MCF 10A (cell line): ENCODE data around the gene PRSS21. TPM values are rescaled to one million over a fixed set of nuclear protein-coding genes. Genes with fewer than 3 reads are reported as not detected.

Experiments
- BruUV-seq: library from RNA; stranded (reverse); fragments of 400-500 nt; replicated peaks from 2 replicates; lab custom pipeline; 2021; lab: Mats Ljungman, UMichigan
- CTCF ChIA-PET: fragments of 300-600 bp; sonication (Branson Sonifier 250); formaldehyde crosslinking; extraction: SDS; loops from one replicate; lab custom pipeline; 2021; ENCODE audit warnings: antibody characterized with exemption, inconsistent platforms; lab: Yijun Ruan, JAX
- POLR2A ChIA-PET: fragments of 300-600, 350-650 bp; sonication (Branson Sonifier 250); formaldehyde crosslinking; extraction: SDS; loops from one replicate; lab custom pipeline; 2020; ENCODE audit warnings: antibody characterized with exemption, inconsistent platforms; lab: Yijun Ruan, JAX
- DNase-seq: peaks from one replicate; pipeline ENCODE4 v3.0.0-alpha.2; 2018; ENCODE audit not compliant: unreplicated experiment
- H3K27ac Mint-ChIP-seq: one replicate; pipeline ENCODE4 v1.8.0; 2022; ENCODE audit warnings: mild to moderate bottlenecking, low read depth, mixed read lengths; ENCODE audit not compliant: unreplicated experiment
- H3K27me3 Mint-ChIP-seq: one replicate; pipeline ENCODE4 v1.8.0; 2022; ENCODE audit warnings: mixed read lengths; ENCODE audit not compliant: insufficient read depth, unreplicated experiment
- H3K36me3 Mint-ChIP-seq: one replicate; pipeline ENCODE4 v1.8.0; 2022; ENCODE audit warnings: mild to moderate bottlenecking, moderate library complexity, mixed read lengths; ENCODE audit not compliant: insufficient read depth, unreplicated experiment
- H3K4me1 Mint-ChIP-seq: one replicate; pipeline ENCODE4 v1.8.0; 2022; ENCODE audit warnings: mixed read lengths; ENCODE audit not compliant: insufficient read depth, unreplicated experiment
- H3K4me3 Mint-ChIP-seq: one replicate; pipeline ENCODE4 v1.8.0; 2022; ENCODE audit warnings: mild to moderate bottlenecking, moderate library complexity, mixed read lengths; ENCODE audit not compliant: unreplicated experiment
- H3K9me3 Mint-ChIP-seq: one replicate; pipeline ENCODE4 v1.8.0; 2022; ENCODE audit warnings: mixed read lengths; ENCODE audit not compliant: unreplicated experiment
- CTCF ChIP-seq: fragments of 200-600 bp; IDR thresholded peaks from one replicate; pipeline ENCODE4 v1.8.0; 2022; ENCODE audit warnings: antibody characterized with exemption, mild to moderate bottlenecking; ENCODE audit not compliant: unreplicated experiment
- intact Hi-C: fragments of 100-400 bp; cut with micrococcal nuclease; formaldehyde crosslinking; loops from 2 replicates; pipeline ENCODE4 v1.14.1; 2022
- total RNA-seq: library from RNA; stranded (reverse); gene quantifications from 2 replicates; pipeline ENCODE4 v1.2.3, GENCODE V29; 2022

Gene PRSS21
- total RNA-seq, 1 experiment from 2014 or later = 16.4 TPM

GRCh38 chr16:2848933-2849725, 32.1 kb downstream of the PRSS21 start:
- Mint-ChIP-seq H3K36me3 (no peaks in the 10 kb centered on the region), H3K4me3 (no peak overlapping the region), H3K9me3 (peaks cover 3% of the 10 kb centered on the region), H3K4me1 (peaks cover 11% of the 10 kb centered on the region), H3K27me3 (peaks cover 13% of the 10 kb centered on the region), H3K27ac (no peak overlapping the region)
- intact Hi-C loops = no loop called here
- no TSS peak for BruUV-seq
- DNase-seq = no peak
- no peak for TF ChIP-seq CTCF
- ChIA-PET POLR2A (interaction anchor here (0.6 kb wide), 1 partner anchor 98 kb away, joined by 3 read pairs; no protein-coding TSS in a partner anchor), CTCF (no interaction called here)

GRCh38 chr16:2852003-2852730, 35.1 kb downstream of the PRSS21 start:
- intact Hi-C loops = no loop called here
- BruUV-seq = no TSS peak
- DNase-seq = no peak
- CTCF ChIA-PET = no interaction called here
- Mint-ChIP-seq H3K27me3 (peaks cover 13% of the 10 kb centered on the region), H3K36me3 (no peaks in the 10 kb centered on the region), H3K27ac (no peak overlapping the region), H3K9me3 (peaks cover 10% of the 10 kb centered on the region), H3K4me1 (peaks cover under 1% of the 10 kb centered on the region), H3K4me3 (no peak overlapping the region)
- TF ChIP-seq CTCF = no peak
- POLR2A ChIA-PET = no interaction called here

GRCh38 chr16:2852731-2853507, 35.9 kb downstream of the PRSS21 start:
- Mint-ChIP-seq H3K4me1 (peaks cover 6% of the 10 kb centered on the region), H3K27me3 (peaks cover 13% of the 10 kb centered on the region), H3K9me3 (peaks cover 10% of the 10 kb centered on the region), H3K27ac (no peak overlapping the region), H3K4me3 (no peak overlapping the region), H3K36me3 (no peaks in the 10 kb centered on the region)
- ChIA-PET CTCF (interaction anchor here (0.7 kb wide), 1 partner anchor 45 kb away, joined by 3 read pairs; no protein-coding TSS in a partner anchor), POLR2A (no interaction called here)
- no peak for DNase-seq
- no peak for TF ChIP-seq CTCF
- BruUV-seq = no TSS peak
- intact Hi-C loops = no loop called here
